Glomerular endothelial cell (primary cell): ENCODE results near the gene RNFT2. TPM values are rescaled to one million over a fixed set of nuclear protein-coding genes. Genes with fewer than 3 reads are reported as not detected.
A peak's percentile ranks its signal among the peaks of the same experiment; 100 is the strongest.

Experiments
- DNase-seq: peaks from one replicate; pipeline ENCODE4 v3.0.0-alpha.2; 2011; ENCODE audit warnings: low read depth, low spot score; ENCODE audit errors: extremely low read depth
- total RNA-seq: library from RNA; depleted of rRNA; stranded (reverse); fragments of >200 nt; gene quantifications from 2 replicates; pipeline ENCODE4 v1.2.3, GENCODE V29; 2015

RNFT2 gene
- total RNA-seq, 1 donor from 2014 or later = 2.9 TPM

DNA sequence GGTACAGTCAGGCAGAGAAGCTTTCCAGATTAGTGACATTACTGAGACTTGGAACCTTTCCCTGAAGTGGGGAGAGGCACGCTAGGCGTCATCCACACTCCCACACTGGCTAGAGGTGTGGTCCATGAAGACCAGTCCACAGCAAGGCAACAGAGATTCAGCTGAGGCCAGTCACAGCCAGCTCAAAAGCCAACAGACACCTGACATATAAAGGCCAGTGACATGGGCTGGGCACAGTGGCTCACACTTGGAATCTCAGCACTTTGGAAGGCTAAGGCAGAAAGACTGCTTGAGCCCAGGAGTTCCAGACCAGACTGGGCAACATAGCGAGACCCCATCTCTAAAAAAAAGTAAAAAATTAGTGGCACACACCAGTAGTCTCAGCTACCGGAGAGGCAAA, 132.2 kb downstream of the RNFT2 start:
- no peak for DNase-seq

DNA sequence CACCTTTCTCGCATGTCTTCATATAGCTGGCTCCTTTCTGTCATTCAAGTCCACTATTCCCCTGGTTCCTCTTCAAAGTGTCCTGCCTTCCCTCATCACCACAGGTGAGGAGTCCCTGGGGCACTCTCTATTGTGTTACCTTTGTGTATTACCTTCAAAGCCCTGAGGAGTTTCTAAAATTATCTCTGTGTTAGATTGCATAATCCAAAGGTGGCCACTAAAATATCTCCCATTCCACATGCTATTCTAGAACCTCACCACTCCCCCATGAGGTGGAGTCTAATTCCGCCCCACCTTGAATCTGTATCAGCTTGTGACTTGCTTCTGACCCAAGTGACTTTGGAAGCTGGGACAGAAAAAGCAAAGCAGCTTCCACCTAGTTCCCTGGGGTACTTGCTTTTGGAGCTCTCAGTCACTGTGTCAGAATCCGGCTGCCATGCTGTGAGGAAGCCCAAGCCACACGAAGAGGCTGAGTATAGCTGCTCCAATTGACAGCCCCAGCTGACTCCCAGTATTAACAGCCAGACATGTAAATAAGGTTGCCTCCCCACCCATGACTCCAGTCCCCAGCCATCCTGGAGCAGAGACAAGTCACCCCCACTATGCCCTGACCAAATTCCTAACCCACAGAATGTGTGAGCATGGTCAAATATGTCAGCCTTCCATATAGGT, 136.3 kb downstream of the RNFT2 start:
- DNase-seq = no peak

DNA sequence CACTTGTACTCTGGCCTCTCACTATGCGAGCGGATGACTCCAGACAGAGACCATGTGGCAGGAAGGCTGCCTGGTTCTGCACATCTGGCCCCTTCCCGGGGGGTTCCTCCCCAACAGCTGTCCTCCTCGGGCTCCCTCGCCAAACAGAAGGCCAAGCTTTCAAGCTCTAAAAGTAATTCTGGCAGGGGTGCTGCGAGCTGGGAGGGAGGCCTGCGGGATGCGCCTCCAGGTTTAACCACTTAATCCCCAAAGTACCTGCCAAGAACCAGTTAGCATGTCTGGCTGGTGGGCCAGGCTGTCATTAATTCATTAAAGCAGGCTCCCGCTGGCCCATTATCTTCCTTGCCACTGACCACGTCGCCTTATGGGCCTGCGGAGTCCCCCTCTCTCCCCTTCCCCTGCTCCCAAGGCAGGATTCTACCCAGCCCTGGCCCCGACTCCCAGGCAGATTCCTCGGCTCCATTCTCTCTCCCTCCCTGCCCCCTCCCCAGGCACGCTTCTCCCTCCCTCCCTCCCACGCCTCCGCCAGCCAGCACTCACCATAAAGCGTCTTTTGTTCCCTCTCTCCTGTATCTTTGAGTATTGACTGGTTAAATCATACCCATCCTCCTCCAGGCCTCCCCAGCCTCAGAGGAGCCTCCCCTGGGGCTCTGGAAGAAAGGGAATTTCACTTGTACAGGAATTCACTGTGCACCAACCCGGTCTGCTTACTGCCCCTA, 138.2 kb downstream of the RNFT2 start:
- no peak for DNase-seq

DNA sequence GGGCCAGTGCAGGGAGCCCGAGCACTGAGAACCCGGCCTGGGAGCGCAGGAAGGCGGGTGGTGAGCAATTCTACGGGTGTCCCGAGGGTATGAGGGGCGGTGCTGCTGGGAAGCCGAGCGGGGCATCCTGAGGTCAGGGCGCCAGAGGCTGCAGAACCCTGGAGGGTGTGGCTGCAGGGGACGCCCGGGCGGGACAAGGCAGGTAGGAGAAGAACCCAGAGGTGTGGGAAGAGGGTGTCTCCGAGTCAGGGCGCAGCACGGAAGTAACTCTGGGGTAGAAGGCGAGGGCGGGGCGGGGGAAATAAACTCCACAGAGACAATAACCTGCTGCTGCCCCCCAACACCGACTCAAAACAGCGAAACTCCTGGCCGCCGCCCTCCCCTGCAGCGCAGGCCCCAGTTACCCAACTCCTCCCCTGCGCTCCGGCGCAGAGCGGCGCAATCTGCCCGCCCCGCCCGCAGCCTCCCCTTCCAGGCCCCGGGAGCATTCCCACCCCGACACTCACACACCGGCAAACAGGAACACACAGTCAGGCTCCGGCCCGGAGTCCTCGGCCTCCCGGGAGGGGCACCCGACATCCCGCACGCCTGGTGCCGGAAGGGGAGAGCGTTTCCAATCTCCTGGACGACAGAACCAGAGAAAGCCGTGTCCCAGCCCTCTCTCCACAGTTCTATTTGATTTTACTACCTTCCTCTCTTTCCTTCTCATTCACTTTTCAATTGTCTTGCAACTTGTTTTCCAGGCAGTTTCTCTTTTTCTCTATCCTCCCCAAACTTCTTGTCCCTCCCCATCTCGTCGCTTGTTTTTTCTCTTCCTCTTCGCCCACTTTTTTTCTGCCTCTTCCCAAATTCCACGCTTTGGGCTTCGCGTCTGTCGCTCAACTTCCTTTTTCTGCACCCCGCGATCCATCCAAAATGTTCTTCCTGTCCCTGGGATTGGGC, 140.7 kb downstream of the RNFT2 start:
- DNase-seq = no peak

DNA sequence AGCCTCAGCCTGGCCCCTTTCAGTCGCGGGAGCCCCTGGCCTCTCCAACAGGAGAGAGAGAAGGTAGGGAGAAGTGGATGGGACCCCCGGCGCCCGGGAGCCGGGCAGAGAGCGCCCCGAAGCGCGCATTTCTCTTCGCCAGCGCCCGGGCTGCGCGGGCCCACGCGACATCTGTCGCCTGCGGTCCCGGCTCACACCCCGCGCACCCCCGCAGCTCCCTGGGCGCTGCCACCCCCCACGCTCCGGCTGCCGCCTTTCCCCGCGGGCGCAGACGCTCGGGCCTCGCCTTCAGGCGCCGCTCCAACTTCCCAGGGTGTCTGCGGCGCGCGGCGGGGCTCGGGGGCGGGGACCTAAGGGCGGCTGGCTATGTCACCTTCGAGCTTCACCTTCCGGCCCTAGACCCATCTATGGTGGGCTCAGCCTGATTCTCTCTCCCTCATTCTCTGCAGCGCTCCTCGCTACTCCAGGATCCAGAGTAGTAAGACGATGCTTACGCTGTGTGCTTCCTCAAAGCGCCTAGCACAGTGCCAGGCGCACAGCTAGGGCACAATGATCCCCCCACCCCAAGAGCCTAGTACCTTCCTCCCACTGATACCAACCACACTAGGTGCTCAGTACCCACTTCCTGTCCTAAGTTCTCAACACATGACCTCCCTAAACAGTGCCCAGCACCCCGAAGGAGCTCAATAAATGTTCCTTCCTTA, 141.5 kb downstream of the RNFT2 start:
- no peak for DNase-seq

DNA sequence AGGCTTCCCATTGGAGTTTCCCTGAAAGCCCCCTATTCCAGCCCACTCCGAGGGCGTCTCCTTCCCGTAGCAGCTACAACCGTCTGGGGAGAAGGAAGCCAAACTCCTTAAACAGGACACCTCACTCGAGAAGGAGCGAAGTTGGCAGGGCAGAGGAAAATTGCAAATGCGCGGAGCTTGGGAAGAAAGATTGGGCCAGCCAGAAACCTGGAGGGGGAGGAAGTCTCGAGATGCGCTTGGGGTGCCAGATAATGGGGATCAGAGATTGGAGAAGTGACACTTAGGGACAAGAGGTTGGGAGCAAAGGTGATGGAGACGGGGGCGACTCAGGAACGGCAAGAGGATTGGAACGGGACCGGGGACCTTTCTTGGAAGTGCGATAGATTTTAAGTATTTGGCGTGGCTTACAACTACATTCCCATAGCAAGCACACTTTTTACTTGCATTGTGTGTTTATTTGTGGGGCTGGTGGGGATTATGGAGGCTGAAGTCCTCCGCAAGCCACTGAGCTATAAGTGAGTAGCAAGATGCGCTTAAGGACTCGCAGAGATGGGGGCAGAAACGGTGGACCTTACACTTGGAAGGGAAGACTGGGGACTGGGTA, 142.2 kb downstream of the RNFT2 start:
- peak; percentile 4 for DNase-seq

DNA sequence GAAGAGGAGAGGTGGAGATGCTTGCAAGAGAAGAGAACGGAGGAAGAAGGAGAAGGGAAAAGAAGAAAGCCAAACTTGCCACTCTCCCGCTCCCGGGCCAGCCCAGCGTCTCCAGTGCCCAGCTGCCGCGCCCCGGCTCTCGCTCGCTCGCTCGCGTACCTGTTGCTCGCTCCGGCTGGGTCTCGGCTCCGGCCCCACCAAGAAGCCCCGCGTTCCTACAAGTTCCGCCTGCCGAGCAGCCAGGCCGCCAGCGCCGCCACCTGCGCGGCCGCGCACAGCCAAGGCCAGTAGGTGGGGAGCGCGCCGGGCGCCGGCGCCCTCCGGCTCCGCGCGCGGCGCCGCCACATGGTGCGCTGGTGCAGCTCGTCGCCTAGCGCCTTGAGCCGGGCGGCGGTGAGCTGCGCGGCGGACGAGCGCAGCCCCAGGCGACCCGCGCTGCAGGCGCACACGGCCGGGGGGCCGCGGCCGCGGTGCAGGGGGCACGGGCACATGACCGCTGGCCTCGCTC, 142.8 kb downstream of the RNFT2 start:
- DNase-seq = no peak

DNA sequence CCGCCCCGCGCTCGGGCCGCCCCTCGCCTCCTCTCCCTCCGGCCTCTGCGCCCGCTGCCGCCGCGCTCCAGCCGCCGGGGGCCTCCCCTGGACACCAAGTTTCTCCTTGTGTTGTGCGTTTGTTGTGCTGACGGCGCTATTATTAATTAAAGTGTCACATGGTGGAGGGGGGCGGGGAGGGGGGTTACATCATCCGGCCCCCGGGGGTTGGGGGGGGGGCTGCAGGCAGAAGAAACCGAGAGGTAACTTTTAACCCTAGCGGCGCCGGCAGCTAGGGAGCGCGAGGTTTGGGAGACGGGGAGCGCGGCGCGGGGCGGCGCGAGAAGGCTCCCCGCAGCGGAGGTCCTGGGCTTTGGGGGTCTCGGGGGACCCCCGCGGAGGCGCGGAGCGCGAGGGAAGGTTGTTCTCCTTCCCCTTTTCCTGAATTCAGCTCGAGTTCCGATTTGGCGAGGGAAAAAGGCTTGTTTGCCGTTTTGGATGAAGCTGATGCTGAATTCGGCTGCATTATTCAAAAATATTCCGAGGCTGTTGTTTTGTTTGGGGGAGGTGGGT, 143.3 kb downstream of the RNFT2 start, which contains the start of gene HRK:
Gene HRK (minus strand): TSS at position 117 of the 552 bp plus-strand sequence. CDS start 134 bp downstream, outside the sequence.
- DNase-seq = no peak

DNA sequence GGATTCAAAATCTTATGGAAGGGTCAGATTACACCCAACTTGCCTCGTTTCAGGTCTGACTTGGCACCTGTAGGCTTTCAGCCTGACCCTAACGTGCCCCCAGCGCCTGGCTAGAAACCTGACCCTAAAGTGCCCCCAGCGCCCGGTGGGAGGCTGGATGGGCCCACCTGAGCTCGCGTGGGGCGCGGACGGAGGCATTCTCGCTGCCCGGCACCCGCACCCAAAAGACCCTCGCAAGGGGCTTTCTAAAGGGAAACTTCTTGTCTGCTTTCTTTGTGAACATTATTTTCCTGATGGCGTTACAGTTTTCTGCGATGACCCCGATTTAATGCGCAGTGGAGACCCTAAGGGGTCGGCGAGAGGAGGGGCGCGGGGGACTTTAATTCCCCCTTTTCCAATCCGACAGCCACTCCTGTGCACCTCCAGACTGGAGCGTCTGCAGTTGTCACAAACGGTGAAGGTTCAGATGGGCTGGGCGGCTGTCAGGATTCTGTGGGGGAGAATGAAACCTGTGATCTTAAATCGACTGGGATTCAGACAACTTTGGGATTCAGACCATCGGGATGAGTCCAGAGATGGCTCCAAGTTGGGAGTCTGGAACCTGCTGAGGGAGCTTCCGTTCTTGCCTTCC, 143.9 kb downstream of the RNFT2 start:
- DNase-seq = no peak

DNA sequence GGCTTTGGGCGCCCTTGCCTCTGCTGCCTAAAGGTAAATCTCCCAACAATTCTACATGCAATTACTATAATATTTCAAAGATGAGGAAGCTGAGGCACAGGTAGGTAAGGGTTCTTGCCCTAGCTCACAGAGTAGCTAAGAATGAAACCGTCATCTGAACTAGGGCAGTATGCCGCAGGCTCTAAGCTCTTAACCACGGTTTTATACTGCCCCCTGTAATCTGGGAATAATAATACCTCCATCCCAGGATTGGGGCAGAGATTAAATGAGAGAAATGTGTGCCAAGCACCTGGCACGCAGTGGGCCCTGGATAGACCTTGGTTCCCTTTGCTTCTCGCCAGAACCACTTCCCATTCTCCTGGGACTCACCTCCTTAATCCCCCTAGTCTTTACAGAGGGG, 144.6 kb downstream of the RNFT2 start:
- no peak for DNase-seq

DNA sequence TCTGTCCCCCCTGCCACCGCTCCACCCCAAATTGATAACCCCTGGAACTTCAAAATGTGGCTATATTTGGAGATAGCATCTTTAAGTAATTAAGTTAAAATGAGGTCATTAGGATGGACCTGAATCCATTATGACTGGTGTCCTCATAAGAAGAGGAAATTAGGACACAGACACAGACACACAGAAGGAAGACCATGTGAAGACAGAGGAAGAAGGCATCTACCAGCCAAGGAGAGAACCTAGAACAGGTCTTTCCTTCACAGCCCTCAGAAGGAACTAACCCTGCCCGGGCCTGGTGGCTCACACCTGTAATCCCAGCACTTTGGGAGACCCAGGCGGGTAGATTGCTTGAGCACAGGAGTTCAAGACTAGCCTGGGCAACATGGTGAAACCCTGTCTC, 146.8 kb downstream of the RNFT2 start:
- DNase-seq = no peak

DNA sequence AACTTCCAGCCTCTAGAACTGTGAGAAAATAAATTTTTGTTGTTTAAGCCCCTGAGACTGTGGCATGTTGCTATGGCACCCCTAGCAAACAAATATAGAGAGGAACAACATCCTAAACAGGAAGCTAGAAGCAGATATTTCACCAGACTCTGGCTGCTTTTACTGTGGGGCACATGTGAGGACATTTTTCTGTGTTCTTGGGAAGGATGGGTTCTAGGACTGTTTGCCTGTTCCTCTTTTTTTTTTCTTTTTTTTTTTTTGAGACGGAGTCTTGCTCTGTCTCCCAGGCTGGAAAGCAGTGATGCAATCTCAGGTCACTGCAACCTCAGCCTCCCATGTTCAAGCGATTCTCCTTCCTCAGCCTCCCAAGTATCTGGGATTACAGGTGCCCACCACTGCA, 147.4 kb downstream of the RNFT2 start:
- no peak for DNase-seq

DNA sequence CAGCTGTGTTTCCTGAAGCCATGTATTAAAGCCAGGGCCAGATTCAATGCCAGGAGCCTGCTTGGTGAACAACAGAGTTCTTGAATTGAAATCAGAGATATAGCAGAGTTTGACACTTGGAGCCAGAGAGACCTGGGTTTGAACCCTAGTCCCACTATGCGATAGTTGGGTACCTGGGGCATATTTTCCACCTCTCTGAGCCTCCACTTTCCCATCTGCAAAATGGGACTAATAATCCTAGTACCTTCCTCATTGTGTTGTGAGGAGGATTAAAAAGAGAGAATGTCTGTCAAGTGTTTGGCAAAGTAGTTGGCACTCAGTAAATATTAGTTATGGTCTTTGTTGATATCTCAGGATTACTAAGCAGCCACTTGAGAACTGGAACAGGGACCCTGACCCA, 149.1 kb downstream of the RNFT2 start:
- DNase-seq = no peak

DNA sequence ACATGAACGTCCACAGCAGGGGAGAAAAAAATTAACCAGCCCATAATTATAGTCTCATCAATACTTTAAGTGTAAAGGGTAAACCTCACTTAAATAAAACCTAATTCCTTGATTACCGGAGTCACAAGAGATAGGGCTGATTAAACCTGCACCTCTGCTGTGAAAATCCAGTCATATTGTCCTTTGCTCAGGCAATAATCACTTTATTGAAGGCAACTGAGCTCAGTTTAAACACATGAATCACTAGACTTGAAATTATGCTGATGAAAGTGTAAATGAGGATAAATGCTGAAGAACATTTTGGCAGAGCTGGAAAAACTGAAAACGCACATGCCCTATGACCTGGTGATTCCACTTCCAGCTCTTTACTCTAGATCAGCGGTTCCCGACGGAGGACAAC, 149.8 kb downstream of the RNFT2 start:
- no peak for DNase-seq

DNA sequence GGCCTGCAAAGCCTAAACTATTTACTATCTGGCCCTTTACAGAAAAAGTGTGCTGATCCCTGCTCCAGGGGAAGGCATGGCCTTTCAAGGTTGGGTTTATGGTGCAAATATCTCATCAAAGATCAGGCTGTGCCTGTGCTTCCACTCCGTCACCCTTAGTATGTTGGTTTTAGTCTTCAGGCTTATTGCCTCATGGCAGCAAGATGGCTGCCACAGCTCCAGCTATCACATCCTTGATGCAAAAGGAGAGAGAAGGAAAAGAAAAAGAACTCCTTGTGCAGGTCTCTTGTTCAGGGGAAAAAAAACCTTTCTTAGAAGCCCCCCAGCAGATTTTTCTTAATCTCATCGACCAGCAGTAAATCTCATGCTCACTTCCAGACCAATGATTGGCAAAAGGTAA, 152.2 kb downstream of the RNFT2 start:
- DNase-seq = no peak

DNA sequence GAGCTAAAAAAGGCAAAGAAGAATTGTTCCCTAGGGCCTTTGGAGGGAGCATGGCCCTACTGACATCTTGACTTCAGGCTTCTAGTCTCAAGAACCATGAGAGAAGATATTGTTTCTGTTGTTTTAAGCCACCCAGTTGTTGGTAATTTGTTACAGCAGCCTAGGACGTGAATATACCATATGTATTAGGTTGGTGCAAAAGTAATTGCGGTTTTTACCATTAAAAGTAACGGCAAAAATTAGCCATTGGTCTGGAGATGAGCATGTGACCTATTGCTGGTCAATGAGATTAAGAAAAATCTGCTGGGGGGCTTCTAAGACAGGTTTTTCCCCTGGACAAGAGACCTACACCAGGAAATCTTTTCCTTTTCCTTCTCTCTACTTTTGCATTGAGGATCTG, 152.9 kb downstream of the RNFT2 start:
- no peak for DNase-seq

DNA sequence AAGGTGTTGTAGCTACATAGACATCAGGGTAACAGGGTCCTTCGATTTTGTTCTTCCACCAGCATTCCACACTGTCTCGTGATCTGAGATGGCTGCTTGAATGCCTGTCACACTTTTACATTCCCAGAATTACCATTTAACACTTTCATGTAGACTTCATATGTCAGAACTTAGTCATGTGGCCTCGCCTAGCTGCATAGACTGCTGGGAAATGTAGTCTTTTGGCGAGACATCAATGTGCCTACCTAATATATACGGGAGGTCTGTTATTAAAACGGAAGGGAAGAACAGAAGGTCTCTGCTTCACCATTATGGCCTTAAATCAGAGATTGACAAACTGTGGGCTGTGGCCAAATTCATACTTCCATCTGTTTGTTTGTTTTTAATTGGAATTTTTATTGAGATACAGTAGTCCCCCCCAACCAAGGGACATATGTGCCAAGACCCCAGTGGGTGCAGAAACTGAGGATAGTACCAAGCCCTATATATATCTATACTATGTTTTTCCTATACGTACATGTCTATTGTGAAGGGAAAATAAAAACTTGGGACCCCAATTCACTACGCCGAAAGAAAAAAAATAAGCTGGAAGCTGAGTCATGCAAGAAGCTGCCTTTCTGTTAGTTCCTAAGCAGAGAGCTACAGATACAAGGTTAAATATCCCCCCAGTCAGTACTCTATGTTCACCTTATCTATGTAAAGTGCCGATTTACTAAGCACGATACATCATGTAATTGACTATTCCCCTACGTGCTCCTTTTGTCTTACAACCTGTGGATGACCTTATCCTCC, 154.4 kb downstream of the RNFT2 start:
- DNase-seq = no peak

DNA sequence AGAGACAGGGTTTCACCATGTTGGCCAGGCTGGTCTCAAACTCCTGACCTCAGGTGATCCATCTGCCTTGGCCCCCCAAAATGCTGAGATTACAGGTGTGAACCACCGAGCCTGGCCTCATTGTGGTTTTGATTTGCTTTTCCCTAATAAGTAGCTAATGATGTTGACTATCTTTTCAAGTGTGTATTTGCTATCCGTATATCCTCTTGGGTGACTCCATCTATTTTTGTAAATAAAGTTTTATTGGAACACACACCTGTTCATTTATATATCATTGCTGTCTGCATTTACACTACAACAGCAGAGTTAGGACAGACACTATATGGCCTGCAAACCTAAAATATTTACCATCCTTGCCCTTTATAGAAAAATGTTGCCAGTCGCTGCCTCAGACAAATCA, 156.8 kb downstream of the RNFT2 start:
- DNase-seq = no peak
